ENCODE data around the gene RNF123. TPM values are rescaled to one million over a fixed set of nuclear protein-coding genes. Genes with fewer than 3 reads are reported as not detected.

The RNF123 gene
- total RNA-seq, 1 donor from 2014 or later: 30.5 TPM

- no peak for DNase-seq
Measured at GRCh38 chr3:49659756-49660155, 29.6 kb upstream of the RNF123 start.

GRCh38 chr3:49661281-49661680 lies 28.1 kb upstream of the RNF123 start:
- no peak for DNase-seq

- DNase-seq: no peak
Measured at GRCh38 chr3:49662021-49662420, 27.3 kb upstream of the RNF123 start.

GRCh38 chr3:49662720-49663413 lies 26.5 kb upstream of the RNF123 start:
- DNase-seq: no peak

- DNase-seq: no peak
Measured at GRCh38 chr3:49663831-49664230, 25.5 kb upstream of the RNF123 start.

GRCh38 chr3:49664300-49664699 lies 25.1 kb upstream of the RNF123 start:
- DNase-seq: no peak

- DNase-seq: no peak
Measured at GRCh38 chr3:49665822-49666519, 23.4 kb upstream of the RNF123 start.

GRCh38 chr3:49666592-49666991 lies 22.8 kb upstream of the RNF123 start:
- no peak for DNase-seq

GRCh38 chr3:49667701-49668413 lies 21.5 kb upstream of the RNF123 start:
- no peak for DNase-seq

- DNase-seq: no peak
Measured at GRCh38 chr3:49668414-49668797, 21.0 kb upstream of the RNF123 start.

- no peak for DNase-seq
Measured at GRCh38 chr3:49668861-49669260, 20.5 kb upstream of the RNF123 start.

- DNase-seq: no peak
Measured at GRCh38 chr3:49669352-49669751, 20.0 kb upstream of the RNF123 start.

- no peak for DNase-seq
Measured at GRCh38 chr3:49670940-49671290, 18.4 kb upstream of the RNF123 start.

GRCh38 chr3:49671291-49672288 lies 17.8 kb upstream of the RNF123 start:
- DNase-seq: peak; percentile 82

- DNase-seq: peak; percentile 20
Measured at GRCh38 chr3:49673121-49673714, 16.1 kb upstream of the RNF123 start.

- DNase-seq: peak; percentile 95
Measured at GRCh38 chr3:49673715-49674496, 15.5 kb upstream of the RNF123 start, which contains the start of gene APEH. TSS of gene APEH (plus strand) at chr3:49674351. CDS start at chr3:49674402, 51 bp downstream.

GRCh38 chr3:49674497-49674983 lies 14.8 kb upstream of the RNF123 start:
- DNase-seq: no peak

GRCh38 chr3:49675912-49676311 lies 13.4 kb upstream of the RNF123 start:
- no peak for DNase-seq

- no peak for DNase-seq
Measured at GRCh38 chr3:49680493-49681231, 8.7 kb upstream of the RNF123 start.

- no peak for DNase-seq
Measured at GRCh38 chr3:49681232-49681522, 8.2 kb upstream of the RNF123 start.

GRCh38 chr3:49681543-49681942 lies 7.8 kb upstream of the RNF123 start:
- no peak for DNase-seq
